ENCODE results near the gene CATSPER4.

Gene CATSPER4

DNA sequence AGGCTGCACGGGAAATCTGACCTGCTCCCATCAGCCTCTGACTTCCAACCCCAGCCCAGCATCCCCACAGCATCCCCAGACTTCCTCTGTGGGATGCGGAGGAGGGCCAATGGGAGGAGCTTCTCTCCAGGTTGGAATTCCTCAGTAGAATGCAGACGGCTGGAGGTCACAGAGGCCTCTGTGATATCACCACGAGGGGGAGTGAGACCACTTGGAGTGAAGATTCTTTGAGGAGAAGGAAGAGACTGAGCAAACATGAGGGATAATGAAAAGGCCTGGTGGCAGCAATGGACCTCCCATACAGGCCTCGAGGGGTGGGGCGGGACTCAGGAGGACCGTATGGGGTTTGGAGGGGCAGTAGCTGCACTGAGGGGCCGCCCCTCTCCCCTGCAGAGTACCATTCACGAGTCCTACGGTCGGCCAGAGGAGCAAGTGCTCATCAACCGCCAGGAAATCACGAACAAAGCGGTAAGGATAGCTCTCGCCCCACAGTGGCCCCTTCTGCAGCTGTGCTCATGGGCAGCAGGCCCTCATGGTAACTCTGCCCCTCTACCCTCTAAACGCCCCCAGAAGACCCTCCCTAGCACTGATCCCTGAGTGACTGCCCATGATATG is at the start of gene CATSPER4:
Gene CATSPER4 (plus strand): TSS at position 230 of the 615 bp plus-strand sequence. CDS start 26 bp downstream, at position 256.
- TF ChIP-seq CTCF (IDR thresholded peaks at IDR 0.05; ENCODE audit: poor library complexity, severe bottlenecking) = no peak
- Histone ChIP-seq H3K4me3 (ENCODE audit: severe bottlenecking) (no peak within 1 kb of the TSS), H3K4me1 (ENCODE audit: insufficient read depth, poor library complexity, severe bottlenecking) (no peaks in the 10 kb centered on the region), H3K9me3 (ENCODE audit: severe bottlenecking) (no peaks in the 10 kb centered on the region), H3K27me3 (ENCODE audit: insufficient read depth, poor library complexity, severe bottlenecking) (no peaks in the 10 kb centered on the region), H3K27ac (ENCODE audit: poor library complexity, severe bottlenecking) (no peak within 1 kb of the TSS), H3K36me3 (ENCODE audit: low read depth) (peaks cover 13% of the 10 kb centered on the region)
- no peak for DNase-seq (ENCODE audit: low spot score)
- ATAC-seq (ENCODE audit: low read depth) = peak; percentile 57

- Histone ChIP-seq H3K4me1 (ENCODE audit: insufficient read depth, poor library complexity, severe bottlenecking) (peaks cover 5% of the 10 kb centered on the region), H3K9me3 (ENCODE audit: severe bottlenecking) (no peaks in the 10 kb centered on the region), H3K36me3 (ENCODE audit: low read depth) (no peaks in the 10 kb centered on the region), H3K27ac (ENCODE audit: poor library complexity, severe bottlenecking) (no peak overlapping the region), H3K4me3 (ENCODE audit: severe bottlenecking) (no peak overlapping the region), H3K27me3 (ENCODE audit: insufficient read depth, poor library complexity, severe bottlenecking) (no peaks in the 10 kb centered on the region)
- no peak for TF ChIP-seq CTCF (IDR thresholded peaks at IDR 0.05; ENCODE audit: poor library complexity, severe bottlenecking)
- no peak for ATAC-seq (ENCODE audit: low read depth)
- DNase-seq (ENCODE audit: low spot score) = no peak
Measured at GRCh38 chr1:26142159-26142558, 48.2 kb upstream of the CATSPER4 start.

GRCh38 chr1:26145041-26145959 is 45.1 kb upstream of the CATSPER4 start:
- ATAC-seq (ENCODE audit: low read depth) = peak; percentile 94
- peak; percentile 88 for TF ChIP-seq CTCF (IDR thresholded peaks at IDR 0.05; ENCODE audit: poor library complexity, severe bottlenecking)
- Histone ChIP-seq H3K27me3 (ENCODE audit: insufficient read depth, poor library complexity, severe bottlenecking) (no peaks in the 10 kb centered on the region), H3K9me3 (ENCODE audit: severe bottlenecking) (no peaks in the 10 kb centered on the region), H3K4me1 (ENCODE audit: insufficient read depth, poor library complexity, severe bottlenecking) (peaks cover 5% of the 10 kb centered on the region), H3K4me3 (ENCODE audit: severe bottlenecking) (no peak overlapping the region), H3K27ac (ENCODE audit: poor library complexity, severe bottlenecking) (no peak overlapping the region), H3K36me3 (ENCODE audit: low read depth) (no peaks in the 10 kb centered on the region)
- no peak for DNase-seq (ENCODE audit: low spot score)

GRCh38 chr1:26145960-26146294 is 44.5 kb upstream of the CATSPER4 start:
- no peaks in the 10 kb centered on the region for H3K36me3 ChIP-seq (ENCODE audit: low read depth)
- ATAC-seq (ENCODE audit: low read depth) (no peak), DNase-seq (ENCODE audit: low spot score) (no peak)
- H3K9me3 ChIP-seq (ENCODE audit: severe bottlenecking) = no peaks in the 10 kb centered on the region
- peaks cover 5% of the 10 kb centered on the region for H3K4me1 ChIP-seq (ENCODE audit: insufficient read depth, poor library complexity, severe bottlenecking)
- H3K27ac ChIP-seq (ENCODE audit: poor library complexity, severe bottlenecking) = no peak overlapping the region
- H3K4me3 ChIP-seq (ENCODE audit: severe bottlenecking) = no peak overlapping the region
- no peak for TF ChIP-seq CTCF (IDR thresholded peaks at IDR 0.05; ENCODE audit: poor library complexity, severe bottlenecking)
- no peaks in the 10 kb centered on the region for H3K27me3 ChIP-seq (ENCODE audit: insufficient read depth, poor library complexity, severe bottlenecking)

All from RWPE2 (cell line).